Lower leg skin (tissue), 4 donors: ENCODE results near the gene MEF2C. TPM values are rescaled to one million over a fixed set of nuclear protein-coding genes. Genes with fewer than 3 reads are reported as not detected.

ENCODE experiments used
- DNase-seq, 2 donors: peaks; one replicate each; pipeline ENCODE4 v3.0.0-alpha.2; 2019; ENCODE audit warnings: low spot score in 2 of 2
- H3K4me3 ChIP-seq: fragments of 200-600 bp; sonication (generic); 2 replicates; pipeline ENCODE4 v1.5.1; 2017; ENCODE audit warnings: mild to moderate bottlenecking, low read depth; ENCODE audit not compliant: poor library complexity, severe bottlenecking
- CTCF ChIP-seq, 3 donors: fragments of 450-650 bp; IDR thresholded peaks; one replicate each; pipeline ENCODE4 v1.5.1; 2016; ENCODE audit warnings: antibody characterized with exemption in 3 of 3, mild to moderate bottlenecking in 3 of 3, moderate library complexity in 2 of 3
- POLR2A ChIP-seq, 2 donors: fragments of 450-650 bp; IDR thresholded peaks; one replicate each; pipeline ENCODE4 v1.6.1; 2016 to 2017; ENCODE audit warnings: antibody characterized with exemption in 2 of 2, mild to moderate bottlenecking in 1 of 2, moderate library complexity in 1 of 2
- WGBS, 2 donors: methylation state at CpG; one replicate each; pipeline ENCODE4 v1.1.5; 2018; 5-methylcytosine and 5-hydroxymethylcytosine counted together
- intact Hi-C: fragments of 100-400 bp; cut with DNase I; formaldehyde crosslinking; loops from one replicate; pipeline ENCODE4 v1.15.0; 2023; ENCODE audit warnings: low total_unique reads
- total RNA-seq, 4 donors: library from RNA; depleted of rRNA; stranded (reverse); fragments of >200 nt; gene quantifications; one replicate each; pipeline ENCODE4 v1.1.0, GENCODE V29; 2016

The MEF2C gene
- total RNA-seq, 4 donors from 2014 or later = 2.4 to 15.5 (median 8.1) TPM

GRCh38 chr5:88719434-88719833 is 163.6 kb downstream of the MEF2C start:
- no peak for DNase-seq
- 83 to 87% methylated on average over 3 of the region's 3 CpGs for WGBS, 2 donors
- TF ChIP-seq POLR2A (IDR thresholded peaks at IDR 0.05) (no peak), CTCF (IDR thresholded peaks at IDR 0.05) (no peak)
- H3K4me3 ChIP-seq = no peak overlapping the region
- intact Hi-C loops = no loop called here

- H3K4me3 ChIP-seq = no peak overlapping the region
- WGBS, 2 donors = 77 to 82% methylated on average over 4 of the region's 4 CpGs
- intact Hi-C loops = no loop called here
- TF ChIP-seq POLR2A (IDR thresholded peaks at IDR 0.05) = no peak
- TF ChIP-seq CTCF (IDR thresholded peaks at IDR 0.05) = no peak
- no peak for DNase-seq
These were observed 164.2 kb downstream of the MEF2C start for GRCh38 chr5:88718736-88719135.

- DNase-seq = no peak
- intact Hi-C loops = no loop called here
- TF ChIP-seq POLR2A (IDR thresholded peaks at IDR 0.05) = no peak
- no peak for TF ChIP-seq CTCF (IDR thresholded peaks at IDR 0.05)
- WGBS, 2 donors = 79 to 92% methylated on average over 1 of the region's 1 CpG
- no peak overlapping the region for H3K4me3 ChIP-seq
These were observed 166.9 kb downstream of the MEF2C start for GRCh38 chr5:88716101-88716500.

DNA sequence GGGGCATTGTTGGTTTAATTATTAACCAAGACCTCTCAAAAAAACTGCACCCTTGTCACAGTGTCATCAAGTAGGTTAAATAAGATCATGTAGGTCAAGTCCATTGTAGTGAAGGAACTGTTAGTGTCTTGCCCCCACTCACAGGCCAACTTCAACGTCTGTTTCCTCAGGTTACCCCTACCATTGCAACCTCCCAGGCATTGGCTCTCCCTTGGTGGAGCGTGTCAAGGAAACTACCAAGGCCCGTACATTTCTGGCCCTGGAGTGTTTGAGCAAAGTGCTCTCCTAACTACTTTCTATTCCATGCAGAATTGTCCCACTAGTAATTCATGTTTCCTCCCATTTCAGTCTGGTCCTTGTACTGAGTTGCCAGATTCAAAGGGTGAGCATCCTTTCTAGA is 167.5 kb downstream of the MEF2C start:
- DNase-seq = no peak
- intact Hi-C loops = no loop called here
- H3K4me3 ChIP-seq = no peak overlapping the region
- 88 to 90% methylated on average over 3 of the region's 3 CpGs for WGBS, 2 donors
- TF ChIP-seq POLR2A (IDR thresholded peaks at IDR 0.05) (no peak), CTCF (IDR thresholded peaks at IDR 0.05) (no peak)

- 78 to 87% methylated on average over 2 of the region's 2 CpGs for WGBS, 2 donors
- no peak for TF ChIP-seq POLR2A (IDR thresholded peaks at IDR 0.05)
- no peak for TF ChIP-seq CTCF (IDR thresholded peaks at IDR 0.05)
- H3K4me3 ChIP-seq = no peak overlapping the region
- no peak for DNase-seq
- intact Hi-C loops = no loop called here
These were observed 169.2 kb downstream of the MEF2C start for GRCh38 chr5:88713818-88714217.

- DNase-seq = no peak
- WGBS, 2 donors = 75 to 87% methylated on average over 2 of the region's 2 CpGs
- TF ChIP-seq CTCF (IDR thresholded peaks at IDR 0.05) = no peak
- TF ChIP-seq POLR2A (IDR thresholded peaks at IDR 0.05) = no peak
- no peak overlapping the region for H3K4me3 ChIP-seq
- intact Hi-C loops = no loop called here
These were observed 174.1 kb downstream of the MEF2C start for GRCh38 chr5:88708682-88709398.
